Osteoblast (primary cell): ENCODE results near the gene PKP2. TPM values are rescaled to one million over a fixed set of nuclear protein-coding genes. Genes with fewer than 3 reads are reported as not detected.

Experiments
- DNase-seq: peaks from one replicate; pipeline ENCODE4 v3.0.0; 2011; ENCODE audit warnings: low spot score, mixed read lengths; ENCODE audit not compliant: insufficient read length; ENCODE audit errors: missing footprints
- H2AFZ ChIP-seq: 2 replicates; pipeline ENCODE4 v1.6.0; 2011; ENCODE audit warnings: mild to moderate bottlenecking, low read length
- H3K27ac ChIP-seq: 2 replicates; pipeline ENCODE4 v1.5.1; 2011; ENCODE audit warnings: mild to moderate bottlenecking, low read depth, low read length, moderate library complexity
- H3K27me3 ChIP-seq: 2 replicates; pipeline ENCODE4 v1.6.0; 2012; ENCODE audit warnings: mild to moderate bottlenecking, control low read depth, inconsistent platforms, low read length, moderate library complexity; ENCODE audit not compliant: insufficient read depth
- H3K36me3 ChIP-seq: 2 replicates; pipeline ENCODE4 v1.5.1; 2011; ENCODE audit warnings: mild to moderate bottlenecking, low read length, control low read depth, moderate library complexity; ENCODE audit not compliant: insufficient read depth
- H3K4me1 ChIP-seq: 2 replicates; pipeline ENCODE4 v1.5.1; 2011; ENCODE audit warnings: mild to moderate bottlenecking, low read length, control low read depth, moderate library complexity; ENCODE audit not compliant: insufficient read depth
- H3K4me2 ChIP-seq: 2 replicates; pipeline ENCODE4 v1.6.0; 2011; ENCODE audit warnings: mild to moderate bottlenecking, low read length; ENCODE audit not compliant: insufficient read depth
- H3K4me3 ChIP-seq: fragments of 200-600 bp; sonication (generic); 3 replicates; pipeline ENCODE4 v1.5.1; 2012; ENCODE audit warnings: mild to moderate bottlenecking, low read length, inconsistent platforms; ENCODE audit not compliant: insufficient read depth
- H3K79me2 ChIP-seq: 2 replicates; pipeline ENCODE4 v1.6.0; 2012; ENCODE audit warnings: mild to moderate bottlenecking, low read length, control low read depth, inconsistent platforms; ENCODE audit not compliant: insufficient read depth
- H3K9me3 ChIP-seq: 2 replicates; pipeline ENCODE4 v1.5.1; 2011; ENCODE audit warnings: low read depth, low read length, control low read depth
- H4K20me1 ChIP-seq: 2 replicates; pipeline ENCODE4 v1.6.0; 2012; ENCODE audit warnings: mild to moderate bottlenecking, low read length, control low read depth; ENCODE audit not compliant: insufficient read depth
- CTCF ChIP-seq: IDR thresholded peaks from 2 replicates; pipeline ENCODE4 v1.5.1; 2011; ENCODE audit warnings: mild to moderate bottlenecking, low read depth, low read length, moderate library complexity; ENCODE audit errors: extremely low read depth
- total RNA-seq: library from RNA; depleted of rRNA; stranded (reverse); fragments of >200 nt; gene quantifications from 2 replicates; pipeline ENCODE4 v1.2.3, GENCODE V29; 2012

Gene PKP2
- total RNA-seq, 1 donor: under 0.01 TPM

GRCh38 chr12:32804301-32804700 is 92.3 kb downstream of the PKP2 start:
- DNase-seq: no peak
- no peak overlapping the region for H3K4me2 ChIP-seq
- H3K27me3 ChIP-seq: no peaks in the 10 kb centered on the region
- H3K4me3 ChIP-seq: no peak overlapping the region
- no peak for TF ChIP-seq CTCF
- H3K9me3 ChIP-seq: no peaks in the 10 kb centered on the region
- no peak overlapping the region for H3K27ac ChIP-seq
- no peaks in the 10 kb centered on the region for H3K36me3 ChIP-seq
- no peaks in the 10 kb centered on the region for H4K20me1 ChIP-seq
- H3K79me2 ChIP-seq: no peaks in the 10 kb centered on the region
- no peaks in the 10 kb centered on the region for H3K4me1 ChIP-seq
- no peak overlapping the region for H2AFZ ChIP-seq

- H3K4me2 ChIP-seq: no peak overlapping the region
- no peak overlapping the region for H2AFZ ChIP-seq
- no peak overlapping the region for H3K27ac ChIP-seq
- no peaks in the 10 kb centered on the region for H3K79me2 ChIP-seq
- TF ChIP-seq CTCF: no peak
- H3K9me3 ChIP-seq: no peaks in the 10 kb centered on the region
- no peaks in the 10 kb centered on the region for H3K27me3 ChIP-seq
- H3K4me1 ChIP-seq: no peaks in the 10 kb centered on the region
- H3K36me3 ChIP-seq: no peaks in the 10 kb centered on the region
- H4K20me1 ChIP-seq: no peaks in the 10 kb centered on the region
- no peak overlapping the region for H3K4me3 ChIP-seq
- DNase-seq: no peak
These were observed 95.2 kb downstream of the PKP2 start for GRCh38 chr12:32801269-32801980.

GRCh38 chr12:32794281-32794680 is 102.3 kb downstream of the PKP2 start:
- Histone ChIP-seq H3K4me3 (no peak overlapping the region), H3K4me1 (no peaks in the 10 kb centered on the region), H3K36me3 (no peaks in the 10 kb centered on the region), H3K4me2 (no peak overlapping the region), H3K9me3 (no peaks in the 10 kb centered on the region), H2AFZ (no peak overlapping the region), H3K27ac (no peak overlapping the region), H3K79me2 (no peaks in the 10 kb centered on the region), H4K20me1 (no peaks in the 10 kb centered on the region), H3K27me3 (no peaks in the 10 kb centered on the region)
- DNase-seq: no peak
- TF ChIP-seq CTCF: no peak

- no peaks in the 10 kb centered on the region for H3K9me3 ChIP-seq
- no peak overlapping the region for H3K27ac ChIP-seq
- no peaks in the 10 kb centered on the region for H3K27me3 ChIP-seq
- H3K4me1 ChIP-seq: no peaks in the 10 kb centered on the region
- TF ChIP-seq CTCF: no peak
- no peaks in the 10 kb centered on the region for H4K20me1 ChIP-seq
- H3K4me2 ChIP-seq: no peak overlapping the region
- DNase-seq: no peak
- H3K36me3 ChIP-seq: no peaks in the 10 kb centered on the region
- H3K79me2 ChIP-seq: no peaks in the 10 kb centered on the region
- H3K4me3 ChIP-seq: no peak overlapping the region
- no peak overlapping the region for H2AFZ ChIP-seq
These were observed 106.7 kb downstream of the PKP2 start for GRCh38 chr12:32789916-32790315.
